Vagina (tissue), 2 donors: ENCODE data around the gene CDH13.

ENCODE experiments used
- CTCF ChIP-seq, 3 experiments: fragments of 450-650 bp in 2 of 3; fragments of 200-600 bp in 1 of 3; sonication (generic) in 1 of 3; IDR thresholded peaks; one replicate each; pipeline ENCODE4 v1.5.1; 2017 to 2019; ENCODE audit warnings: antibody characterized with exemption in 3 of 3, mild to moderate bottlenecking in 2 of 3, moderate library complexity in 2 of 3
- POLR2A ChIP-seq, 2 donors: fragments of 450-650 bp; IDR thresholded peaks; one replicate each; pipeline ENCODE4 v1.6.1; 2017; ENCODE audit warnings: antibody characterized with exemption in 2 of 2, mild to moderate bottlenecking in 2 of 2, moderate library complexity in 2 of 2
- POLR2AphosphoS5 ChIP-seq, 2 donors: sonication (generic); formaldehyde crosslinking; IDR thresholded peaks; one replicate each; pipeline ENCODE4 v1.9.0; 2017; ENCODE audit warnings: antibody characterized with exemption in 2 of 2, mild to moderate bottlenecking in 2 of 2, low read depth in 1 of 2; ENCODE audit not compliant: insufficient read depth in 1 of 2

- TF ChIP-seq CTCF (IDR thresholded peaks at IDR 0.05) (no peak), POLR2A (IDR thresholded peaks at IDR 0.05) (no peak), POLR2AphosphoS5 (IDR thresholded peaks at IDR 0.05; ENCODE audit: insufficient read depth in 1 of 2, low read depth in 1 of 2) (no peak)
These were observed 711.4 kb downstream of the CDH13 start for GRCh38 chr16:83338138-83338537.
